ENCODE results near the gene SLC4A5.
"Not testable (repeated sequence)": the region's sequence is repeated elsewhere in the genome, so short reads cannot be mapped to it uniquely, and the experiment has no call there.

Gene SLC4A5

GRCh38 chr2:74345272-74345943, 2.2 kb upstream of the SLC4A5 start:
- POLR2A ChIA-PET, result no interaction called here
- CTCF ChIA-PET, result interaction anchor here (4.3 kb wide), 1 partner anchor 11 kb away, joined by 16 read pairs; no protein-coding TSS in a partner anchor
- no peak for DNase-seq (ENCODE audit: extremely low spot score)
- no peak for TF ChIP-seq FOXK2 (IDR thresholded peaks at IDR 0.05)
- TF ChIP-seq NFRKB (IDR thresholded peaks at IDR 0.05), result no peak
- TF ChIP-seq HDGF (IDR thresholded peaks at IDR 0.05; ENCODE audit: borderline replicate concordance), result no peak
- TF ChIP-seq SUZ12 (IDR thresholded peaks at IDR 0.05), result no peak
- TF ChIP-seq ARNT (IDR thresholded peaks at IDR 0.05), result no peak
- no peak for TF ChIP-seq BHLHE40 (IDR thresholded peaks at IDR 0.05; ENCODE audit: borderline replicate concordance)
- TF ChIP-seq TARDBP (IDR thresholded peaks at IDR 0.05), result no peak
- no peak for TF ChIP-seq ELF4 (IDR thresholded peaks at IDR 0.05)
- TF ChIP-seq FOXA1 (IDR thresholded peaks at IDR 0.05), result no peak
- TF ChIP-seq FOXM1 (IDR thresholded peaks at IDR 0.05; ENCODE audit: borderline replicate concordance), result no peak
- no peak for TF ChIP-seq SP1 (IDR thresholded peaks at IDR 0.05)
- TF ChIP-seq CTBP1 (IDR thresholded peaks at IDR 0.05; ENCODE audit: borderline replicate concordance), result no peak
- TF ChIP-seq ZNF384 (IDR thresholded peaks at IDR 0.05), result no peak
- TF ChIP-seq PKNOX1 (IDR thresholded peaks at IDR 0.05), result no peak
- no peak for TF ChIP-seq LEF1 (IDR thresholded peaks at IDR 0.05; ENCODE audit: borderline replicate concordance)
- no peak for TF ChIP-seq L3MBTL2 (conservative IDR thresholded peaks at IDR 0.05)

GRCh38 chr2:74336227-74336626, 7.0 kb downstream of the SLC4A5 start:
- POLR2A ChIA-PET; DNase-seq (ENCODE audit: extremely low spot score): not testable (repeated sequence)
- CTCF ChIA-PET, result interaction anchor here (1.9 to 4.4 kb wide), 3 partner anchors 12 to 512 kb away, joined by 10 to 48 read pairs (median 17); no protein-coding TSS in a partner anchor

GRCh38 chr2:74334931-74335333, 8.3 kb downstream of the SLC4A5 start:
- DNase-seq (ENCODE audit: extremely low spot score), result peak; percentile 89
- ChIA-PET CTCF (interaction anchor here (0.6 to 4.4 kb wide), 18 partner anchors 10 to 883 kb away, joined by 3 to 48 read pairs (median 4); partner anchors contain the start of gene SLC4A5), POLR2A (interaction anchor here (0.7 kb wide), 1 partner anchor 9 kb away, joined by 3 read pairs; no protein-coding TSS in a partner anchor)
- no peak for TF ChIP-seq BHLHE40 (IDR thresholded peaks at IDR 0.05; ENCODE audit: borderline replicate concordance)
- TF ChIP-seq ZNF384 (IDR thresholded peaks at IDR 0.05), result no peak
- no peak for TF ChIP-seq HDGF (IDR thresholded peaks at IDR 0.05; ENCODE audit: borderline replicate concordance)
- TF ChIP-seq FOXA1 (IDR thresholded peaks at IDR 0.05), result no peak
- TF ChIP-seq LEF1 (IDR thresholded peaks at IDR 0.05; ENCODE audit: borderline replicate concordance), result no peak
- no peak for TF ChIP-seq ARNT (IDR thresholded peaks at IDR 0.05)

GRCh38 chr2:74333896-74334586, 9.2 kb downstream of the SLC4A5 start:
- no peak for TF ChIP-seq ARNT (IDR thresholded peaks at IDR 0.05)
- TF ChIP-seq HDGF (IDR thresholded peaks at IDR 0.05; ENCODE audit: borderline replicate concordance), result no peak
- no peak for TF ChIP-seq FOXK2 (IDR thresholded peaks at IDR 0.05)
- TF ChIP-seq BHLHE40 (IDR thresholded peaks at IDR 0.05; ENCODE audit: borderline replicate concordance), result no peak
- TF ChIP-seq SP1 (IDR thresholded peaks at IDR 0.05), result no peak
- TF ChIP-seq SUZ12 (IDR thresholded peaks at IDR 0.05), result no peak
- TF ChIP-seq ZNF384 (IDR thresholded peaks at IDR 0.05), result no peak
- no peak for TF ChIP-seq CTBP1 (IDR thresholded peaks at IDR 0.05; ENCODE audit: borderline replicate concordance)
- no peak for TF ChIP-seq LEF1 (IDR thresholded peaks at IDR 0.05; ENCODE audit: borderline replicate concordance)
- no peak for TF ChIP-seq FOXM1 (IDR thresholded peaks at IDR 0.05; ENCODE audit: borderline replicate concordance)
- TF ChIP-seq NFRKB (IDR thresholded peaks at IDR 0.05), result no peak
- TF ChIP-seq ELF4 (IDR thresholded peaks at IDR 0.05), result no peak
- no peak for TF ChIP-seq PKNOX1 (IDR thresholded peaks at IDR 0.05)
- no peak for TF ChIP-seq L3MBTL2 (conservative IDR thresholded peaks at IDR 0.05)
- TF ChIP-seq FOXA1 (IDR thresholded peaks at IDR 0.05), result no peak
- no peak for TF ChIP-seq TARDBP (IDR thresholded peaks at IDR 0.05)
- DNase-seq (ENCODE audit: extremely low spot score), result no peak
- POLR2A ChIA-PET, result interaction anchor here (1.1 kb wide), 1 partner anchor 57 kb away, joined by 3 read pairs; no protein-coding TSS in a partner anchor
- CTCF ChIA-PET, result interaction anchor here (0.7 to 4.4 kb wide), 9 partner anchors 9 to 510 kb away, joined by 3 to 48 read pairs (median 7); partner anchors contain the start of gene SLC4A5

- ChIA-PET POLR2A (interaction anchor here (1.1 kb wide), 1 partner anchor 58 kb away, joined by 3 read pairs; no protein-coding TSS in a partner anchor), CTCF (interaction anchor here (0.6 to 4.4 kb wide), 4 partner anchors 8 to 68 kb away, joined by 3 to 48 read pairs (median 4); no protein-coding TSS in a partner anchor)
- DNase-seq (ENCODE audit: extremely low spot score), result peak; percentile 45
- TF ChIP-seq FOXK2 (IDR thresholded peaks at IDR 0.05) (no peak), L3MBTL2 (conservative IDR thresholded peaks at IDR 0.05) (no peak), HDGF (IDR thresholded peaks at IDR 0.05; ENCODE audit: borderline replicate concordance) (no peak), ELF4 (IDR thresholded peaks at IDR 0.05) (no peak)
Measured at GRCh38 chr2:74333175-74333574, 10.0 kb downstream of the SLC4A5 start.

- CTCF ChIA-PET, result interaction anchor here (0.7 to 4.4 kb wide), 3 partner anchors 8 to 68 kb away, joined by 3 to 48 read pairs (median 4); no protein-coding TSS in a partner anchor
- no peak for DNase-seq (ENCODE audit: extremely low spot score)
- POLR2A ChIA-PET, result no interaction called here
- TF ChIP-seq SUZ12 (IDR thresholded peaks at IDR 0.05) (no peak), TARDBP (IDR thresholded peaks at IDR 0.05) (no peak), NFRKB (IDR thresholded peaks at IDR 0.05) (no peak), CTBP1 (IDR thresholded peaks at IDR 0.05; ENCODE audit: borderline replicate concordance) (no peak), ELF4 (IDR thresholded peaks at IDR 0.05) (no peak), ARNT (IDR thresholded peaks at IDR 0.05) (no peak), HDGF (IDR thresholded peaks at IDR 0.05; ENCODE audit: borderline replicate concordance) (no peak), FOXK2 (IDR thresholded peaks at IDR 0.05) (no peak), LEF1 (IDR thresholded peaks at IDR 0.05; ENCODE audit: borderline replicate concordance) (no peak), PKNOX1 (IDR thresholded peaks at IDR 0.05) (no peak), FOXM1 (IDR thresholded peaks at IDR 0.05; ENCODE audit: borderline replicate concordance) (no peak), SP1 (IDR thresholded peaks at IDR 0.05) (no peak), ZNF384 (IDR thresholded peaks at IDR 0.05) (no peak), BHLHE40 (IDR thresholded peaks at IDR 0.05; ENCODE audit: borderline replicate concordance) (no peak), FOXA1 (IDR thresholded peaks at IDR 0.05) (no peak), L3MBTL2 (conservative IDR thresholded peaks at IDR 0.05) (no peak)
Measured at GRCh38 chr2:74332550-74333174, 10.6 kb downstream of the SLC4A5 start.
